Keratinocyte (primary cell): ENCODE data around the gene TSPAN18. TPM values are rescaled to one million over a fixed set of nuclear protein-coding genes. Genes with fewer than 3 reads are reported as not detected.

Experiments
- DNase-seq: peaks from one replicate; pipeline ENCODE4 v3.0.0-alpha.2; 2011; ENCODE audit warnings: low read depth, missing footprints, low spot score
- FAIRE-seq: peaks from 2 replicates; lab custom pipeline; 2011; peaks lifted over from hg19 to GRCh38; lab: Jason Lieb, UNC
- H2AFZ ChIP-seq: 2 replicates; pipeline ENCODE4 v1.6.0; 2012; ENCODE audit warnings: low read length, control low read depth, inconsistent platforms; ENCODE audit not compliant: control insufficient read depth
- H3K27ac ChIP-seq: 2 replicates; pipeline ENCODE4 v1.5.1; 2011; ENCODE audit warnings: low read length; ENCODE audit not compliant: control insufficient read depth, insufficient read depth
- H3K27me3 ChIP-seq: 3 replicates; pipeline ENCODE4 v1.6.0; 2011; ENCODE audit warnings: low read length; ENCODE audit not compliant: control insufficient read depth, insufficient read depth; ENCODE audit errors: extremely low read depth
- H3K36me3 ChIP-seq, 2 experiments: 2 replicates in 1 of 2; 3 replicates in 1 of 2; pipeline ENCODE4 v1.5.1; 2011; ENCODE audit warnings: low read length in 2 of 2, mild to moderate bottlenecking in 1 of 2; ENCODE audit not compliant: control insufficient read depth in 2 of 2, insufficient read depth in 2 of 2; ENCODE audit errors: extremely low read depth in 1 of 2
- H3K4me1 ChIP-seq: 3 replicates; pipeline ENCODE4 v1.5.1; 2011; ENCODE audit warnings: low read length; ENCODE audit not compliant: control insufficient read depth, insufficient read depth; ENCODE audit errors: extremely low read depth
- H3K4me2 ChIP-seq: 3 replicates; pipeline ENCODE4 v1.6.0; 2011; ENCODE audit warnings: low read depth, low read length; ENCODE audit not compliant: control insufficient read depth, insufficient read depth; ENCODE audit errors: extremely low read depth
- H3K4me3 ChIP-seq, 3 experiments: fragments of 200-600 bp in 1 of 3; sonication (generic) in 1 of 3; 2 replicates in 2 of 3; 3 replicates in 1 of 3; pipeline ENCODE4 v1.5.1; 2011 to 2016; ENCODE audit warnings: low read length in 3 of 3, mild to moderate bottlenecking in 3 of 3, control low read depth in 2 of 3, inconsistent platforms in 1 of 3, low read depth in 1 of 3, mixed read lengths in 1 of 3, mixed run types in 1 of 3, moderate library complexity in 1 of 3; ENCODE audit not compliant: control insufficient read depth in 2 of 3, insufficient read depth in 2 of 3; ENCODE audit errors: extremely low read depth in 1 of 3
- H3K79me2 ChIP-seq: 2 replicates; pipeline ENCODE4 v1.6.0; 2012; ENCODE audit warnings: low read length; ENCODE audit not compliant: control insufficient read depth, insufficient read depth
- H3K9ac ChIP-seq: 3 replicates; pipeline ENCODE4 v1.6.0; 2011; ENCODE audit warnings: low read length; ENCODE audit not compliant: control insufficient read depth, insufficient read depth; ENCODE audit errors: extremely low read depth
- H3K9me1 ChIP-seq: 3 replicates; pipeline ENCODE4 v1.6.0; 2011; ENCODE audit warnings: low read length; ENCODE audit not compliant: control insufficient read depth, insufficient read depth; ENCODE audit errors: extremely low read depth
- H3K9me3 ChIP-seq: 2 replicates; pipeline ENCODE4 v1.5.1; 2012; ENCODE audit warnings: low read depth, low read length; ENCODE audit not compliant: control insufficient read depth
- H4K20me1 ChIP-seq: 3 replicates; pipeline ENCODE4 v1.6.0; 2011; ENCODE audit warnings: low read length; ENCODE audit not compliant: control insufficient read depth, insufficient read depth; ENCODE audit errors: extremely low read depth
- CTCF ChIP-seq, 3 experiments: IDR thresholded peaks in 1 of 3; conservative IDR thresholded peaks in 1 of 3; optimal IDR thresholded peaks in 1 of 3; 2 replicates in 2 of 3; 3 replicates in 1 of 3; pipeline versions ENCODE3 to v1.5.1; 2011; ENCODE audit warnings: low read length in 3 of 3, mild to moderate bottlenecking in 3 of 3, moderate library complexity in 2 of 3, control low read depth in 1 of 3, inconsistent platforms in 1 of 3; ENCODE audit not compliant: insufficient read depth in 2 of 3; ENCODE audit errors: extremely low read depth in 1 of 3
- EZH2 ChIP-seq: IDR thresholded peaks from one replicate; pipeline ENCODE4 v1.6.1; 2012; ENCODE audit warnings: inconsistent platforms, mild to moderate bottlenecking, low read length, moderate library complexity
- dilution Hi-C: fragments of 300-500 bp; cut with MboI; formaldehyde crosslinking; loops from one replicate; pipeline ENCODE4 v1.7.0; 2020; ENCODE audit warnings: low sequenced_read_pairs; ENCODE audit not compliant: extremely low pct_ligation_motif_present
- polyA plus RNA-seq, 5 experiments: library from polyadenylated mRNA; depleted of rRNA in 3 of 5; stranded (reverse) in 3 of 5; stranded (forward) in 1 of 5; unstranded in 1 of 5; fragments of >200 nt; gene quantifications; 1 replicate in 1 of 5; 2 replicates in 3 of 5; 3 replicates in 1 of 5; pipeline versions ENCODE4 v1.2.1 to v1.2.3, GENCODE V29; 2011 to 2012; ENCODE audit warnings: missing spikeins in 2 of 5, low read depth in 1 of 5, low replicate concordance in 1 of 5

The TSPAN18 gene
- polyA plus RNA-seq, 1 donor (not counting 4 experiments of a cell fraction or from before 2014, with no cell fraction given) = not detected

- Histone ChIP-seq H4K20me1 (no peaks in the 10 kb centered on the region), H3K79me2 (no peaks in the 10 kb centered on the region), H3K4me1 (no peaks in the 10 kb centered on the region), H2AFZ (no peak overlapping the region), H3K27ac (no peak overlapping the region), H3K9ac (no peak overlapping the region), H3K9me1 (no peaks in the 10 kb centered on the region), H3K4me2 (no peak overlapping the region), H3K36me3 (no peaks in the 10 kb centered on the region), H3K9me3 (peaks cover 2% of the 10 kb centered on the region), H3K27me3 (peaks cover 47% of the 10 kb centered on the region), H3K4me3 (no peak overlapping the region)
- no peak for TF ChIP-seq EZH2
- TF ChIP-seq CTCF (optimal IDR thresholded peaks at IDR 0.05 in 1 of 3, IDR thresholded peaks at IDR 0.05 in 1 of 3, conservative IDR thresholded peaks at IDR 0.05 in 1 of 3; ENCODE audit: extremely low read depth in 1 of 3, insufficient read depth in 2 of 3, low read length in 3 of 3) = no peak
- FAIRE-seq (no peak), DNase-seq (no peak)
- dilution Hi-C loops = no loop called here
Observed at GRCh38 chr11:44848203-44848962, 121.6 kb downstream of the TSPAN18 start.

- H3K27ac ChIP-seq = no peak overlapping the region
Observed at GRCh38 chr11:44848963-44849350, 122.2 kb downstream of the TSPAN18 start.

More at GRCh38 chr11:44848963-44849350, 122.2 kb downstream of the TSPAN18 start:
- Histone ChIP-seq H4K20me1 (no peaks in the 10 kb centered on the region), H3K4me3 (no peak overlapping the region), H3K79me2 (no peaks in the 10 kb centered on the region), H3K9me3 (peaks cover 2% of the 10 kb centered on the region), H2AFZ (no peak overlapping the region), H3K9ac (no peak overlapping the region), H3K4me1 (no peaks in the 10 kb centered on the region), H3K36me3 (no peaks in the 10 kb centered on the region), H3K27me3 (peaks cover 44% of the 10 kb centered on the region), H3K4me2 (no peak overlapping the region), H3K9me1 (no peaks in the 10 kb centered on the region)
- DNase-seq (no peak), FAIRE-seq (no peak)
- no peak for TF ChIP-seq EZH2
- TF ChIP-seq CTCF (optimal IDR thresholded peaks at IDR 0.05 in 1 of 3, IDR thresholded peaks at IDR 0.05 in 1 of 3, conservative IDR thresholded peaks at IDR 0.05 in 1 of 3; ENCODE audit: extremely low read depth in 1 of 3, insufficient read depth in 2 of 3, low read length in 3 of 3) = no peak
- dilution Hi-C loops = no loop called here
